ENCODE measurements around the gene IGF2BP3.

DNA sequence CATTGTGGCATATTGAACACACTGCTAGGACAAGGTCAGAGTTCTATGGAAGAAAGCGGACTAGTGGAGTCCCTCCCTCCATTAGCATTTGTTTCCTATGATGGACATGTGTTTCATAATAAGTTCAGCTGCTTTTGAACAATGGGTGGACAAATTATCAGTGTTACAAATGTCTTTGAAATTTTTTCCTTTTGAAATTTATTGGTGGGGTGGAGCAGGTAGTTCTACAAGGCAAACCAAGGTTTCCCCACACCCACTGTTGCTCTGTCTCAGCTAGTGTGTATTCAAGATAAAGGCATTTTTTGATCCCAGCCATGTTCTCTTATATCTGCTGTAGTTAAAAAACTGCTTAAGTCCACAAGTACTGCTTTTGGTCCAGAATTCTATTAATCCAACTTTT lies 91.3 kb downstream of the IGF2BP3 start:
- TF ChIP-seq POLR2A (IDR thresholded peaks at IDR 0.05; ENCODE audit: low read depth, low read length), result no peak
- TF ChIP-seq POU2F2 (IDR thresholded peaks at IDR 0.05; ENCODE audit: low read depth, low read length), result no peak
- no peak for TF ChIP-seq POLR2AphosphoS5 (IDR thresholded peaks at IDR 0.05; ENCODE audit: low read depth, low read length)
- TF ChIP-seq TAF1 (IDR thresholded peaks at IDR 0.05; ENCODE audit: low read depth, low read length), result no peak

Data from GM12891 (cell line).